DMS153 treated with DMSO at 0.1 percent for 48 hours (cell line): ENCODE data around the gene MAGEA9B.
"Not testable (repeated sequence)": the region's sequence is repeated elsewhere in the genome, so short reads cannot be mapped to it uniquely, and the experiment has no call there.

Experiments
- DNase-seq: peaks from one replicate; lab custom pipeline; 2025; ENCODE audit not compliant: unreplicated experiment; lab: John Stamatoyannopoulos, UW

Gene MAGEA9B

GRCh38 chrX:149587359-149587758, at the start of gene MAGEA9B:
Gene MAGEA9B (minus strand): TSS chrX:149587459. CDS start chrX:149583179, 4,280 bp downstream.
- DNase-seq, result not testable (repeated sequence)

- DNase-seq, result no peak
Measured at GRCh38 chrX:149633511-149633910, 46.3 kb upstream of the MAGEA9B start.

GRCh38 chrX:149631234-149632165, 44.2 kb upstream of the MAGEA9B start, which contains the start of gene TMEM185A:
Gene TMEM185A (minus strand): TSS chrX:149631792. CDS start chrX:149631580, 212 bp downstream.
- DNase-seq, result peak; percentile 31

GRCh38 chrX:149630681-149631233, 43.5 kb upstream of the MAGEA9B start:
- DNase-seq, result no peak

GRCh38 chrX:149629730-149630387, 42.6 kb upstream of the MAGEA9B start:
- no peak for DNase-seq

GRCh38 chrX:149628768-149629167, 41.5 kb upstream of the MAGEA9B start:
- no peak for DNase-seq

GRCh38 chrX:149628280-149628679, 41.0 kb upstream of the MAGEA9B start:
- no peak for DNase-seq

- DNase-seq, result not testable (repeated sequence)
Measured at GRCh38 chrX:149626829-149627228, 39.6 kb upstream of the MAGEA9B start.

- DNase-seq, result not testable (repeated sequence)
Measured at GRCh38 chrX:149619662-149620061, 32.4 kb upstream of the MAGEA9B start.

GRCh38 chrX:149618871-149619270, 31.6 kb upstream of the MAGEA9B start:
- no peak for DNase-seq

- no peak for DNase-seq
Measured at GRCh38 chrX:149611623-149612175, 24.4 kb upstream of the MAGEA9B start.

- DNase-seq, result no peak
Measured at GRCh38 chrX:149610511-149610910, 23.3 kb upstream of the MAGEA9B start.

GRCh38 chrX:149607699-149608098, 20.4 kb upstream of the MAGEA9B start:
- DNase-seq, result no peak

- not testable (repeated sequence) for DNase-seq
Measured at GRCh38 chrX:149605248-149605885, 18.1 kb upstream of the MAGEA9B start.

GRCh38 chrX:149598603-149599002, 11.3 kb upstream of the MAGEA9B start:
- not testable (repeated sequence) for DNase-seq

- not testable (repeated sequence) for DNase-seq
Measured at GRCh38 chrX:149595943-149596342, 8.7 kb upstream of the MAGEA9B start.

GRCh38 chrX:149595214-149595613, 8.0 kb upstream of the MAGEA9B start, which contains the start of gene HSFX2:
Gene HSFX2 (minus strand): TSS chrX:149595314. CDS start chrX:149594700, 614 bp downstream.
- not testable (repeated sequence) for DNase-seq

- DNase-seq, result not testable (repeated sequence)
Measured at GRCh38 chrX:149590993-149591392, 3.7 kb upstream of the MAGEA9B start.

- DNase-seq, result not testable (repeated sequence)
Measured at GRCh38 chrX:149585631-149586030, 1.6 kb downstream of the MAGEA9B start.

- DNase-seq, result not testable (repeated sequence)
Measured at GRCh38 chrX:149573456-149573855, 13.8 kb downstream of the MAGEA9B start.

GRCh38 chrX:149572743-149573142, 14.5 kb downstream of the MAGEA9B start:
- DNase-seq, result no peak
